ENCODE data around the gene TRIM8. TPM values are rescaled to one million over a fixed set of nuclear protein-coding genes. Genes with fewer than 3 reads are reported as not detected.

The TRIM8 gene
- total and polyA plus RNA-seq, 4 donors, result 81.5 to 173 (median 120) TPM

- TF ChIP-seq, protein P1, sequence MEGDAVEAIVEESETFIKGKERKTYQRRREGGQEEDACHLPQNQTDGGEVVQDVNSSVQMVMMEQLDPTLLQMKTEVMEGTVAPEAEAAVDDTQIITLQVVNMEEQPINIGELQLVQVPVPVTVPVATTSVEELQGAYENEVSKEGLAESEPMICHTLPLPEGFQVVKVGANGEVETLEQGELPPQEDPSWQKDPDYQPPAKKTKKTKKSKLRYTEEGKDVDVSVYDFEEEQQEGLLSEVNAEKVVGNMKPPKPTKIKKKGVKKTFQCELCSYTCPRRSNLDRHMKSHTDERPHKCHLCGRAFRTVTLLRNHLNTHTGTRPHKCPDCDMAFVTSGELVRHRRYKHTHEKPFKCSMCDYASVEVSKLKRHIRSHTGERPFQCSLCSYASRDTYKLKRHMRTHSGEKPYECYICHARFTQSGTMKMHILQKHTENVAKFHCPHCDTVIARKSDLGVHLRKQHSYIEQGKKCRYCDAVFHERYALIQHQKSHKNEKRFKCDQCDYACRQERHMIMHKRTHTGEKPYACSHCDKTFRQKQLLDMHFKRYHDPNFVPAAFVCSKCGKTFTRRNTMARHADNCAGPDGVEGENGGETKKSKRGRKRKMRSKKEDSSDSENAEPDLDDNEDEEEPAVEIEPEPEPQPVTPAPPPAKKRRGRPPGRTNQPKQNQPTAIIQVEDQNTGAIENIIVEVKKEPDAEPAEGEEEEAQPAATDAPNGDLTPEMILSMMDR (IDR thresholded peaks at IDR 0.05; ENCODE audit: control extremely low read depth, extremely low read depth), result no peak
- H3K27me3 ChIP-seq (ENCODE audit: control insufficient read depth in 3 of 3, insufficient read depth in 3 of 3, low read length in 2 of 3), result no peaks in the 10 kb centered on the region
- peaks cover 0 to 30% (median 8%) of the 10 kb centered on the region in 4 donors for H3K36me3 ChIP-seq (ENCODE audit: control insufficient read depth in 4 of 4, insufficient read depth in 4 of 4, low read length in 4 of 4)
- ATAC-seq (ENCODE audit: insufficient read depth, low FRiP score) (no peak), DNase-seq (no peak)
- no peak overlapping the region for H3K4me3 ChIP-seq
- H3K4me1 ChIP-seq (ENCODE audit: control insufficient read depth in 5 of 5, insufficient read depth in 5 of 5, low read length in 5 of 5), result peaks cover 17 to 56% (median 39%) of the 10 kb centered on the region in 5 donors
- WGBS, 2 donors, result 34 to 55% methylated on average over 12 of the region's 12 CpGs
- peak overlapping the region in 1 of 2 donors; percentile 96 for H3K27ac ChIP-seq (ENCODE audit: low read depth in 1 of 2, low read length in 1 of 2)
- no peaks in the 10 kb centered on the region for H3K9me3 ChIP-seq (ENCODE audit: control insufficient read depth in 4 of 4, insufficient read depth in 3 of 4, low read length in 3 of 4)
- no peak overlapping the region for H3K9ac ChIP-seq (ENCODE audit: insufficient read depth in 1 of 2, low read length in 2 of 2)
Observed at GRCh38 chr10:102648269-102648888, 4.1 kb downstream of the TRIM8 start.

- ATAC-seq (ENCODE audit: insufficient read depth, low FRiP score), result no peak
- H3K27me3 ChIP-seq (ENCODE audit: control insufficient read depth in 3 of 3, insufficient read depth in 3 of 3, low read length in 2 of 3), result no peaks in the 10 kb centered on the region
- TF ChIP-seq, protein P1 (IDR thresholded peaks at IDR 0.05; ENCODE audit: control extremely low read depth, extremely low read depth), result no peak
- peak overlapping the region; percentile 46 to 96 for H3K27ac ChIP-seq (ENCODE audit: low read depth in 1 of 2, low read length in 1 of 2)
- peaks cover 0 to 36% (median 14%) of the 10 kb centered on the region in 4 donors for H3K36me3 ChIP-seq (ENCODE audit: control insufficient read depth in 4 of 4, insufficient read depth in 4 of 4, low read length in 4 of 4)
- H3K9ac ChIP-seq (ENCODE audit: insufficient read depth in 1 of 2, low read length in 2 of 2), result no peak overlapping the region
- peaks cover 17 to 56% (median 39%) of the 10 kb centered on the region in 5 donors for H3K4me1 ChIP-seq (ENCODE audit: control insufficient read depth in 5 of 5, insufficient read depth in 5 of 5, low read length in 5 of 5)
- 22 to 23% methylated on average over 24 to 25 of the region's 25 CpGs for WGBS, 2 donors
- no peaks in the 10 kb centered on the region for H3K9me3 ChIP-seq (ENCODE audit: control insufficient read depth in 4 of 4, insufficient read depth in 3 of 4, low read length in 3 of 4)
- H3K4me3 ChIP-seq, result no peak overlapping the region
- DNase-seq, result peak; percentile 50 to 80 (median 51)
Observed at GRCh38 chr10:102648889-102649796, 4.9 kb downstream of the TRIM8 start.

DNA sequence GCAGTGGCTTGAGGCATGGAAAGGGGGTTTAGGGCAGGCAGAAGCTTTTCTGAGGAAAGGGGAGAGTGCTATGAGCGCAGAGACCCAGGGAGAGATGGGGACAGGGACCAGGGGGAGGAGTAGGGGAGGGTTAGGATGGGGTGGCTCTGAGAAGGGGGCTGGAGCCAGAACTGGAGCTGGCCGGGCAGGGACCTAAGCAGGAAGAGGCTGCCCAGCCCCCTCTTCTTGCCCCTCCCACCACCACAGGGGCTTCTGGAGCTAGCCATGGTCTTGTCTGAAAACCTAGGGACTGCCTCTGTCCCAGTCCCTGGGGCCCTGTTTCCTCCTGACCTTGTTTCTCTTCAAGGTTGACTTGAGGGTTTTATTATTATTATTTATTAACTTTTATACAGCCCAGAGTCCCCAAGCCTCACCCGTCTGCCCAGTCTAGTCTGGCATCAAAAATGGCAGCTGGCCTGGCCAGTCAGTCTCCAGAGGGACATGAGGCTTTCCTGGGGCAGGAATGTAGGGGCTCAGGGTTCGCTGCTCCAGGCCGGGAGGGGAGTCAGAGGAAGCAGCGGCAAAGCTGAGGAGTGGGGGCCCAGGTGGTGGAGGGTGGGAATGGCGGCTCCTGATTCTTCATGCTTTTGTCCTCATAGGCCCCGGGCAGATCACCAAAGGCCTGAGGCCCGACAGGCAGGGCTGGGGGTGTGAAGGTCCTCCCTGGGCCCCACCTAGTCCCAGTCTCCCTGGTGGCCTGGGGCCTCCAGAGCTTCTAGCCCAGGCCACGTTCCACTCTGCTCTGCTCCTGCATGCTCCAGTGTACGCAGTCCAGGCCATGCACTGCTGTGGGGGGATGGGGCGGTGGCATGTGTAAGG is 5.7 kb downstream of the TRIM8 start:
- ATAC-seq (ENCODE audit: insufficient read depth, low FRiP score) (no peak), DNase-seq (no peak)
- Histone ChIP-seq H3K27ac (ENCODE audit: low read depth in 1 of 2, low read length in 1 of 2) (peak overlapping the region; percentile 46 to 96), H3K9me3 (ENCODE audit: control insufficient read depth in 4 of 4, insufficient read depth in 3 of 4, low read length in 3 of 4) (no peaks in the 10 kb centered on the region), H3K4me1 (ENCODE audit: control insufficient read depth in 5 of 5, insufficient read depth in 5 of 5, low read length in 5 of 5) (peaks cover 17 to 60% (median 39%) of the 10 kb centered on the region in 5 donors), H3K36me3 (ENCODE audit: control insufficient read depth in 4 of 4, insufficient read depth in 4 of 4, low read length in 4 of 4) (peaks cover under 1 to 43% (median 15%) of the 10 kb centered on the region in 4 donors), H3K9ac (ENCODE audit: insufficient read depth in 1 of 2, low read length in 2 of 2) (no peak overlapping the region), H3K27me3 (ENCODE audit: control insufficient read depth in 3 of 3, insufficient read depth in 3 of 3, low read length in 2 of 3) (no peaks in the 10 kb centered on the region), H3K4me3 (no peak overlapping the region)
- TF ChIP-seq, protein P1 (IDR thresholded peaks at IDR 0.05; ENCODE audit: control extremely low read depth, extremely low read depth), result no peak
- WGBS, 2 donors, result 54 to 77% methylated on average over 11 to 12 of the region's 12 CpGs

All from lung (tissue), 12 donors.